Heart left ventricle (tissue), 16 donors: Measurements from ENCODE around the gene TOX2. TPM values are rescaled to one million over a fixed set of nuclear protein-coding genes. Genes with fewer than 3 reads are reported as not detected.

Experiments used
- ATAC-seq, 4 donors: fragments of 200-7000 bp; cut with Tn5 transposase; one replicate each; pipeline ENCODE4 v1.9.1; 2020 to 2022; ENCODE audit warnings: moderate library complexity in 4 of 4, mild to moderate bottlenecking in 3 of 4, moderate number of reproducible peaks in 1 of 4
- DNase-seq, 5 donors: peaks; one replicate each; pipeline ENCODE4 v3.0.0-alpha.2; 2020
- H3K27ac ChIP-seq, 12 donors: fragments of 200-600 bp; sonication (generic) in 4 of 12; one replicate each; pipeline versions ENCODE4 v1.5.0 to v1.8.0; 2016 to 2022; ENCODE audit warnings: mild to moderate bottlenecking in 2 of 12
- H3K27me3 ChIP-seq, 9 donors: fragments of 200-600 bp; sonication (generic) in 2 of 9; one replicate each; pipeline versions ENCODE4 v1.5.1 to v1.8.0; 2016 to 2022; ENCODE audit warnings: mild to moderate bottlenecking in 3 of 9
- H3K36me3 ChIP-seq, 9 donors: fragments of 200-600 bp; sonication (generic) in 2 of 9; one replicate each; pipeline versions ENCODE4 v1.5.0 to v1.8.0; 2018 to 2022; ENCODE audit warnings: mild to moderate bottlenecking in 2 of 9
- H3K4me1 ChIP-seq, 12 donors: fragments of 200-600 bp; sonication (generic) in 4 of 12; one replicate each; pipeline versions ENCODE4 v1.5.0 to v1.8.0; 2016 to 2022; ENCODE audit warnings: mild to moderate bottlenecking in 3 of 12
- H3K4me3 ChIP-seq, 12 donors: fragments of 200-600 bp; sonication (generic) in 4 of 12; one replicate each; pipeline versions ENCODE4 v1.5.0 to v1.8.0; 2017 to 2022; ENCODE audit warnings: mild to moderate bottlenecking in 9 of 12, moderate library complexity in 4 of 12
- H3K9me3 ChIP-seq, 12 donors: fragments of 200-600 bp; sonication (generic) in 4 of 12; one replicate each; pipeline versions ENCODE4 v1.5.0 to v1.8.0; 2016 to 2022; ENCODE audit warnings: mild to moderate bottlenecking in 1 of 12
- CTCF ChIP-seq, 12 donors: fragments of 200-600 bp; sonication (generic) in 4 of 12; IDR thresholded peaks; one replicate each; pipeline versions ENCODE4 v1.5.0 to v1.8.0; 2018 to 2022; ENCODE audit warnings: antibody characterized with exemption in 12 of 12, mild to moderate bottlenecking in 5 of 12
- POLR2A ChIP-seq, 2 donors: fragments of 450-650 bp; IDR thresholded peaks; one replicate each; pipeline ENCODE4 v1.6.1; 2017; ENCODE audit warnings: antibody characterized with exemption in 2 of 2, mild to moderate bottlenecking in 2 of 2, moderate library complexity in 2 of 2
- WGBS, 4 donors: extraction: QIAGEN DNeasy Blood & Tissue Kit in 2 of 4; methylation state at CpG; one replicate each; pipeline versions ENCODE4 v1.1.5 to v1.1.7; 2013 to 2018; 5-methylcytosine and 5-hydroxymethylcytosine counted together
- intact Hi-C, 10 donors: fragments of 100-400 bp; cut with DNase I; formaldehyde crosslinking; loops; one replicate each; pipeline versions ENCODE4 v1.11.1 to v1.14.2; 2022
- polyA plus RNA-seq, 2 donors: library from polyadenylated mRNA; stranded (reverse); fragments of 200-250 nt; gene quantifications; one replicate each; pipeline ENCODE4 v1.2.3, GENCODE V29; 2013
- total RNA-seq, 9 donors: library from RNA; depleted of rRNA in 2 of 9; stranded (reverse); fragments of >200 nt in 2 of 9; fragmentation: NEBNext Ultra II Directional in 3 of 9; extraction: Animal tissue kit (Norgen Biotek cat#: 25700) in 3 of 9; gene quantifications; one replicate each; pipeline versions ENCODE4 v1.1.0 to v1.2.4, GENCODE V29; 2016 to 2023
- donor health status: ischemic (EF 13 %, LVEDD 7.1; RV severe dilation, severe dysfunction).
- donor health status: healthy with polysubstance abuse.
- donor health status: DM: no; HTN: yes; CAD: no.
- donor health status: DM: no; HTN: no; CAD: no.
- donor health status: ischemic (EF 25% LVEDD 6.9; RV normal size, moderate dysfunction).
- donor health status: ischemic (EF 25% LVEDD 5.7; RV mildly dilated, moderate dysfunction).
- donor health status: healthy.
- donor health status: DM: yes; HTN: yes; CAD: no.
- donor health status: ischemic (EF 35%, LVEDD 5.7; RV mildly dilated, moderate dysfunction).
- donor health status: nonischemic (EF 11% LVEDD 7.7; RV severe dilation, severe dysfunction).
- donor health status: DM: yes; HTN: yes; CAD: no.
- donor health status: PGD.
- donor health status: ischemic (EF 29% LVEDD 5.4; RV normal size, mild dysfunction).
- donor health status: nonischemic (EF 23%, LVEDD 6.1; RV moderate dilation, normal function).

TOX2 gene
- total and polyA plus RNA-seq, 11 donors, result 0.53 to 3.0 (median 0.91) TPM

DNA sequence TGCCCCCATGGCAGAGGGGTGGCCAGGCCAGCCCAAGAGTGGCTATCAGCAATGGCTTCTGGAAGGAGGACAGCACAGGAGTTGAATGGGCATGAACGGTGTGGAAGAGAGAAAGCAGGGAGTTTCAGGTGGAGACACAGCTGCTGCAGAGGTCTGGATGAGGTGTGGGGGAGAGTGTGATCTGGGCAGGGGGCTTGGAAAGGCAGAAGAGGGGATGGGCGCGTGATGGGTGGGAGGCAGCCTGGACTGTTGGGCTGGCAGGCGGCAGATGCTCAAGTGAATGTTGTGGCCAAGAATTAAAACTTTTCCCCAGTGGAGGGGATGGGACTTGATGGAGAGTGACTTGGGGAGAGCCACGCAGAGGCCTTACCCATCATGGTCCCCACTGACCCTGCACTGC is 46.5 kb downstream of the TOX2 start:
- TF ChIP-seq CTCF (IDR thresholded peaks at IDR 0.05) (no peak), POLR2A (IDR thresholded peaks at IDR 0.05) (no peak)
- Histone ChIP-seq H3K4me3 (no peak overlapping the region), H3K36me3 (no peaks in the 10 kb centered on the region), H3K9me3 (no peaks in the 10 kb centered on the region), H3K4me1 (peaks cover 0 to 54% (median 14%) of the 10 kb centered on the region in 12 donors), H3K27me3 (peaks cover 0 to 4% (median 0%) of the 10 kb centered on the region in 9 donors), H3K27ac (no peak overlapping the region)
- WGBS, 4 donors, result 94 to 97% (median 96%) methylated on average over 5 of the region's 5 CpGs
- no peak for ATAC-seq
- intact Hi-C loops, result no loop called here
- DNase-seq, result no peak

- Histone ChIP-seq H3K4me3 (no peak overlapping the region), H3K27ac (no peak overlapping the region), H3K4me1 (peaks cover 0 to 48% (median 14%) of the 10 kb centered on the region in 12 donors), H3K27me3 (peaks cover 0 to 4% (median 0%) of the 10 kb centered on the region in 9 donors), H3K36me3 (no peaks in the 10 kb centered on the region), H3K9me3 (no peaks in the 10 kb centered on the region)
- intact Hi-C loops, result no loop called here
- WGBS, 4 donors, result 79 to 86% (median 82%) methylated on average over 12 to 18 of the region's 18 CpGs
- ATAC-seq (no peak), DNase-seq (no peak)
- no peak for TF ChIP-seq POLR2A (IDR thresholded peaks at IDR 0.05)
- TF ChIP-seq CTCF (IDR thresholded peaks at IDR 0.05), result no peak
Observed at GRCh38 chr20:43961541-43962471, 47.2 kb downstream of the TOX2 start.

DNA sequence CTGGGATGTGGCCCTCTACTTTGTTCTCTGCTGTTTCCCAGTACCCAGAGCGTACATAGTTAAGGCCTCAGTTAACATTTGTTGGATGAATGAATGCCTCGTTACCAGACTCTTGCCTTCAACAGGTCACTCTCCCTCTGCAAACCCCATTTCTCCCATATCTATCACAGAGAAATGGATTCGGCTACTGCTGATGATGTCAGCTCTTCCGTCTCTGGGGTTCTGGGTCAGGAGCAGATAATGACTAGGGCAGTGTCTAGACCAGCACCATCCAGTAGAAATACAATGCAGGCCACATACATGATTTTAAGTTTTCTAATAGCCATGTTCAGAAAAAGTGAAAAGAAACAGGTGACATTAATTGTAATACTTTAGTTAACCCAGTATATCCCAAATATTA is 47.9 kb downstream of the TOX2 start:
- H3K4me1 ChIP-seq, result peaks cover 0 to 48% (median 14%) of the 10 kb centered on the region in 12 donors

More for the DNA sequence above, 47.9 kb downstream of the TOX2 start:
- intact Hi-C loops, result no loop called here
- ATAC-seq, result no peak
- peaks cover 0 to 4% (median 0%) of the 10 kb centered on the region in 9 donors for H3K27me3 ChIP-seq
- TF ChIP-seq CTCF (IDR thresholded peaks at IDR 0.05) (no peak), POLR2A (IDR thresholded peaks at IDR 0.05) (no peak)
- no peak for DNase-seq
- H3K27ac ChIP-seq, result no peak overlapping the region
- 88 to 93% (median 91%) methylated on average over 4 of the region's 4 CpGs for WGBS, 4 donors
- no peaks in the 10 kb centered on the region for H3K9me3 ChIP-seq
- no peak overlapping the region for H3K4me3 ChIP-seq
- no peaks in the 10 kb centered on the region for H3K36me3 ChIP-seq
